GM20000 (cell line): ENCODE results near the gene CCDC3.

Experiments
- DNase-seq: peaks from one replicate; pipeline ENCODE4 v3.0.0; 2012; ENCODE audit warnings: low spot score
- CTCF ChIP-seq: IDR thresholded peaks from 2 replicates; pipeline ENCODE4 v1.5.1; 2012; ENCODE audit warnings: mild to moderate bottlenecking, control low read depth; ENCODE audit errors: extremely low read depth, missing control alignments

CCDC3 gene

GRCh38 chr10:12880423-12880822 is 121.1 kb downstream of the CCDC3 start:
- DNase-seq, result no peak
- no peak for TF ChIP-seq CTCF

- DNase-seq, result no peak
- no peak for TF ChIP-seq CTCF
Measured at GRCh38 chr10:12877150-12877549, 124.4 kb downstream of the CCDC3 start.

- TF ChIP-seq CTCF, result no peak
- DNase-seq, result no peak
Measured at GRCh38 chr10:12876266-12876665, 125.2 kb downstream of the CCDC3 start.

GRCh38 chr10:12875100-12875499 is 126.4 kb downstream of the CCDC3 start:
- no peak for DNase-seq
- no peak for TF ChIP-seq CTCF

GRCh38 chr10:12874501-12874900 is 127.0 kb downstream of the CCDC3 start:
- DNase-seq, result no peak
- no peak for TF ChIP-seq CTCF

GRCh38 chr10:12873172-12873571 is 128.3 kb downstream of the CCDC3 start:
- TF ChIP-seq CTCF, result no peak
- DNase-seq, result no peak

- no peak for DNase-seq
- no peak for TF ChIP-seq CTCF
Measured at GRCh38 chr10:12872577-12872976, 128.9 kb downstream of the CCDC3 start.

GRCh38 chr10:12869427-12869826 is 132.1 kb downstream of the CCDC3 start:
- DNase-seq, result no peak
- TF ChIP-seq CTCF, result no peak
